Fibroblast of skin of left quadriceps (primary cell): ENCODE results near the gene CSNK2A1.
"Not testable (repeated sequence)": the region's sequence is repeated elsewhere in the genome, so short reads cannot be mapped to it uniquely, and the experiment has no call there.

Source experiments
- DNase-seq, 2 experiments: peaks; one replicate each; pipeline ENCODE4 v3.0.0-alpha.2; 2013; ENCODE audit warnings: low read depth in 2 of 2

The CSNK2A1 gene

GRCh38 chr20:533526-533925, 10.1 kb downstream of the CSNK2A1 start:
- DNase-seq: no peak

GRCh38 chr20:532530-532929, 11.1 kb downstream of the CSNK2A1 start:
- DNase-seq: no peak

GRCh38 chr20:531608-532007, 12.0 kb downstream of the CSNK2A1 start:
- no peak for DNase-seq

DNA sequence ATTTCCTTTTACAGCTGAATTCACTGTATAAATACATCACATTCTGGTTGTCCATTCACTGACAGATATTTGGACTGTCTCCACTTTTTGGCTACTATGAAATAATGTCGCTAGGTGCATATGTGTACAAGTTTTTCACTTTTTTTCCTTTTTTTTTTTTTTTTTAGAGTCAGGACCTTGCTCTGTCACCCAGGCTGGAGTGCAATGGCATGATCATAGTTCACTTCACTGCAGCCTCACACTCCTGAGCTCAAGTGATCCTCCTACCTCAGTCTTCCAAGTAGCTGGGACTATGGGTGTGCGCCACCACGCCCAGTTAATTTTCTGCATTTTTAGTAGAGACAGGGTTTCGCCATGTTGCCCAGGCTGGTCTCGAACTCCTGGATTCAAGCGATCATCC, 13.3 kb downstream of the CSNK2A1 start:
- no peak for DNase-seq

- peak in 1 of 2 experiments; percentile 15 for DNase-seq
Observed at GRCh38 chr20:528923-529604, 14.5 kb downstream of the CSNK2A1 start.

DNA sequence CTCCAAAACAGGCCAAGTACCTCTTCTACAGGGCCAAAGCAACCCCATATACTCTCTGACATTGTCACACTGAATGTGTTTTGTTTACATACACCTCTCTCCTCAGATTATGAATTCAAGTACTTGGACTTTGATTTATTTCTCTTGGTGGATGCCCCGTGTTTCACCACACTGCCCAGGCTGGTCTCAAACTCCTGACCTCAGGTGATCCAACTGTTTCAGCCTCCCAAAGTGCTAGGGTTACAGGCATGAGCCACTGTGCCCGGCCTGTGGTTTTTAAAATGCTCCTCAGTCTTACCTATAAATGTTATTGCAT, 16.1 kb downstream of the CSNK2A1 start:
- no peak for DNase-seq

GRCh38 chr20:521860-522259, 21.7 kb downstream of the CSNK2A1 start:
- no peak for DNase-seq

DNA sequence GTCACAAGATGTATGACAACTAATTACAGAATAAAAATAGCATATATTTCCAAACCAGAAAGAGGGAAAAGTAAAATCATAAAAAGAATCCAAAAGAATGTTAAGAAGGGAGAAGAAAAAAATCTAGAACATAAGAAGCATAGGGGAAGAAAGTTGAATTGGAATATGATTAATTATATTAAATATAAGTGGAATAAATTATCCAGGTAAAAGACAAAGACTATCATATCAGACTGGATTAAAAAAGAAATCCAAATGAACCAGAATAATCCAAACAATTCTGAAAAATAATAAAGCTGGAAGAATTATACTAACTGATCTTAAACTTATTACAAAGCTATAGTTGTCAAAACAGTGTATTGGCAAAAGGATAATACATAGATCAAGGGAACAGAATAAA, 23.6 kb downstream of the CSNK2A1 start:
- no peak for DNase-seq

DNA sequence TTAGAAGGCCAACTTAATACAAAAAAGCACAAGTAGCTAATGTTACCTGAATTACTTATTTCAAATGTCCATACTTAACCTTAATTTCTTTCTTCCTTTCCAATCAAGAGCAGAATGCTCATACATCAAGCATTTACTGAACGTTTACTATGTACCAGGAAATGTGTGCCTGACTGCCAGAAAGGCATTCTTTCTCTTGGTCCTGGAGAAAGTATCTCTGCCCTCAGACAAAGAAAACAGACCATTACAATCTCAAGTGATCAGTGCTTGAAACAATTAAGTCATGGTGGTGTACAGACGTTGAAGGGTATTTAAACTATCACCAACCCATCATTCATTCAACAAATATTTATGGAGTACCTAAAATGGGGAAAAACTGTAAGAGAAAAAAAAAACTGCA, 26.4 kb downstream of the CSNK2A1 start:
- peak in 1 of 2 experiments; percentile 4 for DNase-seq

- DNase-seq: no peak
Observed at GRCh38 chr20:516799-517198, 26.8 kb downstream of the CSNK2A1 start.

GRCh38 chr20:515696-516095, 27.9 kb downstream of the CSNK2A1 start:
- DNase-seq: no peak

- no peak for DNase-seq
Observed at GRCh38 chr20:513429-513828, 30.2 kb downstream of the CSNK2A1 start.

- not testable (repeated sequence) for DNase-seq
Observed at GRCh38 chr20:510328-511057, 33.1 kb downstream of the CSNK2A1 start.

DNA sequence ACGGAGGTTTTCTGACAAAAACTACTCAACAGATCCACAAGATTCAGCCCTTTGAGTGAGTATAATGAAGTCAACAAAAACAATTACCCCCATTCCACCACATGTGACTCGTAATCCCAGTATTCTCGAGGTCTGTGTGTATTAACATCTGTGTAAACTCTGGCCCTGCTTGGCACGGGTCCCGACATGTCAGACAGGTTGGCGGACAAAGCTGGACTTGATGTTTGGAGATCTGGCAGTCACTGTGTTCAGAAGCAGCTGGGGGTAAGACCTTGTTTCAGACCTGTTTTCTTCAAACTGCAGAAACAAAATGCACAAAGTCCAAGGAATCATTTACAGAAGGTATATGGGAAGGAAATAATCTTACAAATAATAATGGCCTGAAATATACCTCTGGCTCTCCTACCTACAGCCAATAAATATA, 35.2 kb downstream of the CSNK2A1 start:
- not testable (repeated sequence) for DNase-seq

DNA sequence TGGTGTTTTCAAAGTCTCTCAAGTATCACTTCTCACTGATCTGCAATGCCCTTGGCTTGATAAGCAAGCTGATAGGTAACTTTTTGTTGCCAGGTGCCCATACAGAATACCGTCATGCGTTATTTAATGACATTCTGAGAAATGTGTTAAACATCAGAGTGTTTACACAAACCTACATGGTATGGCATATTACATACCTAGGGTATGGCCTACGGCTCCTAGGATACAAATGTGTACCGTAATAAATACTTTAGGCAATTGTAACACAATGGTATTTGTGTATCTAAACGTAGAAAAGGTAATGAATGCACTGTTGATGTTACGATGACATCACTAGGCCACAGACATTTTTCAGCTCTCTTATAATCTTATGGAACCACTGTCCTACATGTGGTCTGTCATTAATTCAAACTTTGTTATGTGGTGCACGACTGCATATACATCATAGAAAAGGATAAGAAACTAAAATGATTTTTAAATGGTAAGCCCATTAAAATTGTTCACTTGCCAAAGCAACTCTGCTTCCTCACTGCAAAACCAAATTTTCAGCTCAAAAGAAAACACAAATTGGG, 35.7 kb downstream of the CSNK2A1 start:
- DNase-seq: no peak

- no peak for DNase-seq
Observed at GRCh38 chr20:507006-507758, 36.4 kb downstream of the CSNK2A1 start.

- DNase-seq: no peak
Observed at GRCh38 chr20:504632-505075, 38.9 kb downstream of the CSNK2A1 start.

DNA sequence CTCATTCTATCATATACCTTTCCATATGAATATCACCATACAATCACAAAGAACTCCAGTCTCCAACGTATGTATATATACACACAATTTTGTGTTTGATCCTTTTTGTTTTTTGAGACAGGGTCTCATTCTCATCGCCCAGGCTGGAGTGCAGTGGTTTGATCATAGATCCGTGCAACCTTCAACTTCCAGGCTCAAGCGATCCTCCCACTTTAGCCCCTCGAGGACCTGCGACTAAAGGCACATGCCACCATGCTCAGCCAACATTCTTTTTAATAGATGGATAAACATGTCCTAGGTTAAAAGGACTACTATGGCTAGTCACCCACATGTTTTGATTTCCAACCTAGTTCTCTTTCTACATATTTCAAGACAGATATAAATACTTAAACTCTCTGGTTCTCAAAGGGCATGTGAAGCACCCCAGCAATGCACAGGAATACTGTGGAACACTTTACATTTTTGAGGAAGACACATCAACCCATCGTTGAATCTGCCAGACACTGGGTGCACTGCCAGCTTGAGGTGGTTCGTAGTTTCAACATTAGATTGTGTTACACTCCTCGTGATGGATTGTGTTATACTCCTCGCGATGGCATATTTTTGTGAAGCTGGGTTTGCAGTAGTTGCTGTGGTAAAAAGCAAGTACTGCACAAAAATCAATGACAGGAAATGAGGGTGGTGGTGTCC, 40.4 kb downstream of the CSNK2A1 start:
- no peak for DNase-seq

GRCh38 chr20:497979-498378, 45.6 kb downstream of the CSNK2A1 start:
- DNase-seq: no peak

DNA sequence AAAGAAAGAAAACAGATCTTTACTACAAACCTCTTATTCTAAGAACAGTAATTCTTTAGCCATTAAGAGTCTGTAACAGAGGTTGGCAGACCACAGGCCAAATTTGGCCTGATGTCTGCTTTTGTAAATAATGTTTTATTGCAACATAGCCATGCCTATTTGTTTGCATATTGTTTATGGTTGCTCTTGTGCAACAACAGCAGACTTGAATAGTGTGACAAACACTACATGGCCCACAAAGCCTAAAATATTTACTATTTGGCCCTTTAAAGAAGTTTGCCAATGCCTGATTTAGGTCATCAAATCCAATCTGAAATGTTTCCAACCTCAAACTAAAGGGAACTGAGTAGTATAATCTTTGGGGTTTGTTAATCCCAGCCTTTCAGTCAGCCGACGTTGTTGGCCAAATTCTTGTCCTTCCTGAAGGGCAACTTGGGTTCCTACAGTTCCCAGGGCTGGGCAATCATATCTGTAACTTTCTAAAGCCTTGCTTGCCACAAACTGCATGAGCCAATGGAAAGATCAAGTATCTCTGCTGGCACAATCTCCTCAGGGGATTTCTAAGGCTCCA, 47.4 kb downstream of the CSNK2A1 start:
- no peak for DNase-seq

- DNase-seq: no peak
Observed at GRCh38 chr20:492159-492558, 51.4 kb downstream of the CSNK2A1 start.
